KMS-11 (cell line): ENCODE results near the gene TBC1D9.

ENCODE experiments used
- H2AFZ ChIP-seq: fragments of 200-600 bp; sonication (generic); 2 replicates; pipeline ENCODE4 v1.6.1; 2016; ENCODE audit warnings: antibody characterized with exemption, mixed run types, low read depth
- H3K27ac ChIP-seq: fragments of 200-600 bp; sonication (generic); 2 replicates; pipeline ENCODE4 v1.6.1; 2016; ENCODE audit warnings: mild to moderate bottlenecking, mixed run types
- H3K27me3 ChIP-seq: fragments of 200-600 bp; sonication (generic); 2 replicates; pipeline ENCODE4 v1.6.1; 2017; ENCODE audit warnings: mild to moderate bottlenecking, low read depth, mixed run types, moderate library complexity; ENCODE audit not compliant: insufficient read depth
- H3K36me3 ChIP-seq: fragments of 200-600 bp; sonication (generic); 2 replicates; pipeline ENCODE4 v1.6.1; 2017; ENCODE audit warnings: mild to moderate bottlenecking, mixed run types; ENCODE audit not compliant: insufficient read depth
- H3K4me1 ChIP-seq: fragments of 200-600 bp; sonication (generic); 2 replicates; pipeline ENCODE4 v1.6.1; 2016; ENCODE audit warnings: mild to moderate bottlenecking, low read depth, mixed run types; ENCODE audit not compliant: poor library complexity, severe bottlenecking
- H3K4me2 ChIP-seq: fragments of 200-600 bp; sonication (generic); 2 replicates; pipeline ENCODE4 v1.7.0; 2016; ENCODE audit warnings: mild to moderate bottlenecking, mixed run types
- H3K4me3 ChIP-seq: fragments of 200-600 bp; sonication (generic); IDR thresholded peaks from 2 replicates; pipeline ENCODE4 v1.6.1; 2017; ENCODE audit warnings: low read depth, low read length, mixed read lengths; ENCODE audit not compliant: insufficient read depth
- H3K79me2 ChIP-seq: fragments of 200-600 bp; sonication (generic); 2 replicates; pipeline ENCODE4 v1.6.1; 2016; ENCODE audit warnings: low read depth, mixed run types; ENCODE audit not compliant: insufficient read depth
- H3K9ac ChIP-seq: fragments of 200-600 bp; sonication (generic); 2 replicates; pipeline ENCODE4 v1.6.1; 2016; ENCODE audit warnings: mild to moderate bottlenecking, mixed run types
- H4K20me1 ChIP-seq: fragments of 200-600 bp; sonication (generic); 2 replicates; pipeline ENCODE4 v1.6.1; 2016; ENCODE audit warnings: mild to moderate bottlenecking, mixed run types; ENCODE audit not compliant: insufficient read depth
- CTCF ChIP-seq: fragments of 200-600 bp; sonication (generic); conservative IDR thresholded peaks from 2 replicates; pipeline ENCODE4 v1.6.1; 2017; ENCODE audit warnings: low read depth, mild to moderate bottlenecking, antibody characterized with exemption, low read length, moderate library complexity, mixed read lengths

Gene TBC1D9

GRCh38 chr4:140612357-140612756, 143.8 kb downstream of the TBC1D9 start:
- no peak for TF ChIP-seq CTCF
- H3K79me2 ChIP-seq = no peaks in the 10 kb centered on the region
- H3K27me3 ChIP-seq = no peaks in the 10 kb centered on the region
- no peaks in the 10 kb centered on the region for H4K20me1 ChIP-seq
- no peak overlapping the region for H3K4me2 ChIP-seq
- no peak overlapping the region for H2AFZ ChIP-seq
- H3K4me1 ChIP-seq = peaks cover 3% of the 10 kb centered on the region
- H3K9ac ChIP-seq = no peak overlapping the region
- no peaks in the 10 kb centered on the region for H3K36me3 ChIP-seq
- no peak overlapping the region for H3K27ac ChIP-seq
- no peak overlapping the region for H3K4me3 ChIP-seq

- H3K27me3 ChIP-seq = no peaks in the 10 kb centered on the region
- no peaks in the 10 kb centered on the region for H4K20me1 ChIP-seq
- TF ChIP-seq CTCF = no peak
- no peak overlapping the region for H3K9ac ChIP-seq
- no peak overlapping the region for H3K4me3 ChIP-seq
- H2AFZ ChIP-seq = no peak overlapping the region
- H3K36me3 ChIP-seq = no peaks in the 10 kb centered on the region
- no peak overlapping the region for H3K27ac ChIP-seq
- H3K4me1 ChIP-seq = peaks cover 3% of the 10 kb centered on the region
- H3K79me2 ChIP-seq = no peaks in the 10 kb centered on the region
- H3K4me2 ChIP-seq = no peak overlapping the region
Measured at GRCh38 chr4:140611854-140612253, 144.3 kb downstream of the TBC1D9 start.

- H3K4me2 ChIP-seq = no peak overlapping the region
- peak; percentile 89 for TF ChIP-seq CTCF
Measured at GRCh38 chr4:140609548-140610425, 146.4 kb downstream of the TBC1D9 start.

GRCh38 chr4:140607852-140608251, 148.3 kb downstream of the TBC1D9 start:
- H4K20me1 ChIP-seq = no peaks in the 10 kb centered on the region
- no peak overlapping the region for H3K9ac ChIP-seq
- no peaks in the 10 kb centered on the region for H3K27me3 ChIP-seq
- H3K27ac ChIP-seq = no peak overlapping the region
- no peaks in the 10 kb centered on the region for H3K36me3 ChIP-seq
- TF ChIP-seq CTCF = no peak
- H3K79me2 ChIP-seq = no peaks in the 10 kb centered on the region
- no peak overlapping the region for H3K4me3 ChIP-seq
- no peak overlapping the region for H3K4me2 ChIP-seq
- H2AFZ ChIP-seq = no peak overlapping the region
- H3K4me1 ChIP-seq = peaks cover 3% of the 10 kb centered on the region

More at GRCh38 chr4:140609548-140610425, 146.4 kb downstream of the TBC1D9 start:
- H4K20me1 ChIP-seq = no peaks in the 10 kb centered on the region
- no peak overlapping the region for H3K4me3 ChIP-seq
- no peaks in the 10 kb centered on the region for H3K27me3 ChIP-seq
- no peak overlapping the region for H3K27ac ChIP-seq
- peak overlapping the region; percentile 29 for H2AFZ ChIP-seq
- H3K4me1 ChIP-seq = peaks cover 3% of the 10 kb centered on the region
- H3K9ac ChIP-seq = no peak overlapping the region
- no peaks in the 10 kb centered on the region for H3K36me3 ChIP-seq
- no peaks in the 10 kb centered on the region for H3K79me2 ChIP-seq
